Measurements from ENCODE around the gene UBE2G1. TPM values are rescaled to one million over a fixed set of nuclear protein-coding genes. Genes with fewer than 3 reads are reported as not detected.

Gene UBE2G1
- total and polyA plus RNA-seq, 10 of the 15 experiments (the other 5 are each of a cell fraction or from before 2014, with no cell fraction given) = 24.4 to 139 (median 77.4) TPM

- TF ChIP-seq ZNF592 (IDR thresholded peaks at IDR 0.05) (no peak), KDM1A (IDR thresholded peaks at IDR 0.05; ENCODE audit: borderline replicate concordance) (no peak), POLR2A (IDR thresholded peaks at IDR 0.05; ENCODE audit: low read depth, low read length) (no peak), MYB (IDR thresholded peaks at IDR 0.05; ENCODE audit: borderline replicate concordance, low read depth, low read length) (no peak), IRF5 (IDR thresholded peaks at IDR 0.05; ENCODE audit: borderline replicate concordance) (no peak), MEF2B (IDR thresholded peaks at IDR 0.05; ENCODE audit: partially characterized antibody, poor library complexity, severe bottlenecking) (no peak), MAX (IDR thresholded peaks at IDR 0.05; ENCODE audit: low read depth, low read length) (no peak), CHD1 (IDR thresholded peaks at IDR 0.05; ENCODE audit: low read depth, low read length) (no peak)
Observed at GRCh38 chr17:4276514-4276913, 90.0 kb downstream of the UBE2G1 start (continued).
